ENCODE data around the gene ZSWIM4. TPM values are rescaled to one million over a fixed set of nuclear protein-coding genes. Genes with fewer than 3 reads are reported as not detected.

Gene ZSWIM4
- total and polyA plus RNA-seq, 10 of the 15 experiments (the other 5 are each of a cell fraction or from before 2014, with no cell fraction given): 0.73 to 11.1 (median 1.8) TPM; not detected in 2

DNA sequence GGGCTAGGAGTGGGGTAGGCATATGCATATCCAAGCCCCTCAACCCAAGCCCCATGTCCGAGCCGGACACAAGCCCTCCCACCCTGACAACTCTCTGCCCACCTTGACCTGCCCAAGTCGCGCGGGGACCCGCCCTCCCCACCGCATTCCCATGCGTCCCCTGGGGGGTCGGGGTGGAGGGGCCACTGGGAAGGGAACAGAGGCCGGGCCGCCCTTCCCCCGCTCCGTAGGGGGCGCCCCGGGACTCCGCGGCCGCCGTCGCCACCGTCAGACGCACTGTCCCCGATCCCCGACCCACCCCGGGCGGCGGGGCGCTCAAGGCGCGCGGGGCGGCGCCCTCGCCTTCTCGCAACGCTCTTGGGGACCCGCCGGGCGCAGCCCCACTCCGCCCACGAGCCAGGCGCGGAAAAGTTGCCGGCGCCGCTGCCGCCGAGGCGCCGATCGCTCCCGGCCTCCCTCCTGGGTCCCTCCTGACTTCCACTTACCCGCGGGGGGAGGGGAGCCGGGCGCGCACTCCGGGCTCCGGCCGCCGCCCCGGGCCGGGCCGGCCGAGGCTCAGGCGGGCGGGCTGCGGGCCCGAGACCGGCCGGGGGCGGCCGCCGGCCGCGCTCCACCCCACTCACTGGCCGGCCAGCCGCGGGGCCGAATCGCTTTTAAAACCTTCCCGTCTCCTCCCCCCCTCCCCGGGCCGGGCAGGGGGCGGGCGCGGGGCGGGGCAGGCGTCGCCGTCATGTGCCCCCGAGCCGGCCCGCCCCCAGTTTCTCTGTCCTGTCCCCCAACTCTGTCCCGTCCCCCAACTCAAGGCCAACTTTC lies 47.3 kb downstream of the ZSWIM4 start (continued):
- TF ChIP-seq E4F1 (IDR thresholded peaks at IDR 0.05; ENCODE audit: borderline replicate concordance, partially characterized antibody) (no peak), PAX5 (IDR thresholded peaks at IDR 0.05; ENCODE audit: borderline replicate concordance, low read depth, low read length) (no peak), SRF (IDR thresholded peaks at IDR 0.05; ENCODE audit: low read depth in 2 of 2, low read length in 2 of 2) (no peak), SMARCA5 (IDR thresholded peaks at IDR 0.05) (peak; percentile 85; the same call in 1 of the 2 replicates), SP1 (IDR thresholded peaks at IDR 0.05; ENCODE audit: low read depth, low read length) (no peak), RB1 (IDR thresholded peaks at IDR 0.05; ENCODE audit: borderline replicate concordance) (peak; percentile 61; the same call in 1 of the 2 replicates), PKNOX1 (IDR thresholded peaks at IDR 0.05) (no peak), IRF4 (IDR thresholded peaks at IDR 0.05; ENCODE audit: low read depth, low read length) (no peak), SREBF2 (IDR thresholded peaks at IDR 0.05; ENCODE audit: low read length) (no peak), HCFC1 (IDR thresholded peaks at IDR 0.05; ENCODE audit: low read length) (no peak), SIX5 (IDR thresholded peaks at IDR 0.05; ENCODE audit: low read depth, low read length, severe bottlenecking) (no peak), ELK1 (IDR thresholded peaks at IDR 0.05; ENCODE audit: low read depth, low read length) (no peak)
- TF ChIP-seq, protein P1, sequence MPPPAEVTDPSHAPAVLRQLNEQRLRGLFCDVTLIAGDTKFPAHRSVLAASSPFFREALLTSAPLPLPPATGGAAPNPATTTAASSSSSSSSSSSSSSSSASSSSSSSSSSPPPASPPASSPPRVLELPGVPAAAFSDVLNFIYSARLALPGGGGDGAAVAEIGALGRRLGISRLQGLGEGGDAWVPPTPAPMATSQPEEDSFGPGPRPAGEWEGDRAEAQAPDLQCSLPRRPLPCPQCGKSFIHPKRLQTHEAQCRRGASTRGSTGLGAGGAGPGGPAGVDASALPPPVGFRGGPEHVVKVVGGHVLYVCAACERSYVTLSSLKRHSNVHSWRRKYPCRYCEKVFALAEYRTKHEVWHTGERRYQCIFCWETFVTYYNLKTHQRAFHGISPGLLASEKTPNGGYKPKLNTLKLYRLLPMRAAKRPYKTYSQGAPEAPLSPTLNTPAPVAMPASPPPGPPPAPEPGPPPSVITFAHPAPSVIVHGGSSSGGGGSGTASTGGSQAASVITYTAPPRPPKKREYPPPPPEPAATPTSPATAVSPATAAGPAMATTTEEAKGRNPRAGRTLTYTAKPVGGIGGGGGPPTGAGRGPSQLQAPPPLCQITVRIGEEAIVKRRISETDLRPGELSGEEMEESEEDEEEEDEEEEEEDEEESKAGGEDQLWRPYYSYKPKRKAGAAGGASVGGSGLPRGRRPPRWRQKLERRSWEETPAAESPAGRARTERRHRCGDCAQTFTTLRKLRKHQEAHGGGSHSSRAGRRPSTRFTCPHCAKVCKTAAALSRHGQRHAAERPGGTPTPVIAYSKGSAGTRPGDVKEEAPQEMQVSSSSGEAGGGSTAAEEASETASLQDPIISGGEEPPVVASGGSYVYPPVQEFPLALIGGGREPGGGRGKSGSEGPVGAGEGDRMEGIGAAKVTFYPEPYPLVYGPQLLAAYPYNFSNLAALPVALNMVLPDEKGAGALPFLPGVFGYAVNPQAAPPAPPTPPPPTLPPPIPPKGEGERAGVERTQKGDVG (CRISPR knock-in tag; IDR thresholded peaks at IDR 0.05): no peak
- TF ChIP-seq, protein P2, sequence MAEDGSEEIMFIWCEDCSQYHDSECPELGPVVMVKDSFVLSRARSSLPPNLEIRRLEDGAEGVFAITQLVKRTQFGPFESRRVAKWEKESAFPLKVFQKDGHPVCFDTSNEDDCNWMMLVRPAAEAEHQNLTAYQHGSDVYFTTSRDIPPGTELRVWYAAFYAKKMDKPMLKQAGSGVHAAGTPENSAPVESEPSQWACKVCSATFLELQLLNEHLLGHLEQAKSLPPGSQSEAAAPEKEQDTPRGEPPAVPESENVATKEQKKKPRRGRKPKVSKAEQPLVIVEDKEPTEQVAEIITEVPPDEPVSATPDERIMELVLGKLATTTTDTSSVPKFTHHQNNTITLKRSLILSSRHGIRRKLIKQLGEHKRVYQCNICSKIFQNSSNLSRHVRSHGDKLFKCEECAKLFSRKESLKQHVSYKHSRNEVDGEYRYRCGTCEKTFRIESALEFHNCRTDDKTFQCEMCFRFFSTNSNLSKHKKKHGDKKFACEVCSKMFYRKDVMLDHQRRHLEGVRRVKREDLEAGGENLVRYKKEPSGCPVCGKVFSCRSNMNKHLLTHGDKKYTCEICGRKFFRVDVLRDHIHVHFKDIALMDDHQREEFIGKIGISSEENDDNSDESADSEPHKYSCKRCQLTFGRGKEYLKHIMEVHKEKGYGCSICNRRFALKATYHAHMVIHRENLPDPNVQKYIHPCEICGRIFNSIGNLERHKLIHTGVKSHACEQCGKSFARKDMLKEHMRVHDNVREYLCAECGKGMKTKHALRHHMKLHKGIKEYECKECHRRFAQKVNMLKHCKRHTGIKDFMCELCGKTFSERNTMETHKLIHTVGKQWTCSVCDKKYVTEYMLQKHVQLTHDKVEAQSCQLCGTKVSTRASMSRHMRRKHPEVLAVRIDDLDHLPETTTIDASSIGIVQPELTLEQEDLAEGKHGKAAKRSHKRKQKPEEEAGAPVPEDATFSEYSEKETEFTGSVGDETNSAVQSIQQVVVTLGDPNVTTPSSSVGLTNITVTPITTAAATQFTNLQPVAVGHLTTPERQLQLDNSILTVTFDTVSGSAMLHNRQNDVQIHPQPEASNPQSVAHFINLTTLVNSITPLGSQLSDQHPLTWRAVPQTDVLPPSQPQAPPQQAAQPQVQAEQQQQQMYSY (CRISPR knock-in tag; IDR thresholded peaks at IDR 0.05): no peak
- TF ChIP-seq, protein P3, sequence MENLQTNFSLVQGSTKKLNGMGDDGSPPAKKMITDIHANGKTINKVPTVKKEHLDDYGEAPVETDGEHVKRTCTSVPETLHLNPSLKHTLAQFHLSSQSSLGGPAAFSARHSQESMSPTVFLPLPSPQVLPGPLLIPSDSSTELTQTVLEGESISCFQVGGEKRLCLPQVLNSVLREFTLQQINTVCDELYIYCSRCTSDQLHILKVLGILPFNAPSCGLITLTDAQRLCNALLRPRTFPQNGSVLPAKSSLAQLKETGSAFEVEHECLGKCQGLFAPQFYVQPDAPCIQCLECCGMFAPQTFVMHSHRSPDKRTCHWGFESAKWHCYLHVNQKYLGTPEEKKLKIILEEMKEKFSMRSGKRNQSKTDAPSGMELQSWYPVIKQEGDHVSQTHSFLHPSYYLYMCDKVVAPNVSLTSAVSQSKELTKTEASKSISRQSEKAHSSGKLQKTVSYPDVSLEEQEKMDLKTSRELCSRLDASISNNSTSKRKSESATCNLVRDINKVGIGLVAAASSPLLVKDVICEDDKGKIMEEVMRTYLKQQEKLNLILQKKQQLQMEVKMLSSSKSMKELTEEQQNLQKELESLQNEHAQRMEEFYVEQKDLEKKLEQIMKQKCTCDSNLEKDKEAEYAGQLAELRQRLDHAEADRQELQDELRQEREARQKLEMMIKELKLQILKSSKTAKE (IDR thresholded peaks at IDR 0.05; ENCODE audit: low read depth, poor library complexity, severe bottlenecking): no peak

Measured in GM12878 (cell line).